HL-60/S4 treated with retinoic acid at 250 ng/mL for 4 days and 3 days (cell line): ENCODE measurements around the gene PNMA6A.
"Not testable (repeated sequence)": the region's sequence is repeated elsewhere in the genome, so short reads cannot be mapped to it uniquely, and the experiment has no call there.

Source experiments
- in situ Hi-C: fragments of 300-500 bp; cut with MboI; formaldehyde crosslinking; loops from 2 replicates; pipeline ENCODE4 v1.7.0; 2022; ENCODE audit warnings: low sequenced_read_pairs

PNMA6A gene

DNA sequence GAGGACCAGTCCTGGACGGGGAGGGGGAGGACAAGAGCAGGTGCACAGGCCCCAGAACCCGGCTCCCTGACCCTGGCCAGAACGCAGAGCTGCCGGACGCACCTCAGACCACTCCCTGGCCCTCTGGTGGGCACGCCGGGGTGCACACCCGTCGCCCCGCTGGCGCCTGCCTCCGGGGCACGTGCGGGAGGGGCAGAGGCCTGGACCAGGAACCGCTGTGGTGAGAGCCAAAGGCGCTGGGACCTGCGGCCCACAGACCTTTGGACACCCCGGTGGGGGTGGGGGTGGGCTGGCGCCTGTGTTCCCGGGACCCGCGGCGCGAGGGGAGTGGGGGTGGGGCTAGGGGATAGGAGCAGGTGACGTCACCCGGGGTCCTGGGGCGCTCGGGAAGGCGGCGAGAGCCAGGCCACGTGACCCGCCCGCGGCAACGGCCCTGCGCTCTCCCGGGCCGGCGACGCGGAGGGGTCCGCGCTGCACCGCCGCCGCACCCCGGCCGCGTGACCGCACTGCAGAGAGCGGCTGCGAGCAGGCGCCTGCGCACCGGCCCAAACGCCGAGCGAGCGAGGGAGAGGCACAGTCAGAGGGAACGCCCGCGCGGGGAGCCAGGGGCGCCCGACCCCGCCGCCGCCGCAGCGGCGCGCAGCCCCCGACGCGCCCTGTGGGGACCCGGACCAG, at the start of gene PNMA6A:
Gene PNMA6A, plus strand, starts transcription at position 546 of the 675 bp plus-strand sequence. CDS start 609 bp downstream, outside the sequence.
- in situ Hi-C loops, result not testable (repeated sequence)

DNA sequence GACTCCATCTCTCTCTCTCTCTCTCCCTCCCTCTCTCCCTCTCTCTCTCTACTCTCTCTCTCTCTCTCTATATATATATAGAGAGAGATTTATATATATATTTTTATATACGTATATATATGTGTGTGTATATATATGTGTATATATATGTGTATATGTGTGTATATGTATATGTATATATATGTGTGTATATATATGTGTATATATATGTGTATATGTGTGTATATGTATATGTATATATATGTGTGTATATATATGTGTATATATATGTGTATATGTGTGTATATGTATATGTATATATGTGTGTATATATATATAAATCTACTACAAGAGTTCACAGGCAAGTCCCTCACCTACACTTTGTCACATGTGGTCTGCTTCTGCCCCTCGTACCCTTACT, 45.8 kb upstream of the PNMA6A start:
- in situ Hi-C loops, result not testable (repeated sequence)

DNA sequence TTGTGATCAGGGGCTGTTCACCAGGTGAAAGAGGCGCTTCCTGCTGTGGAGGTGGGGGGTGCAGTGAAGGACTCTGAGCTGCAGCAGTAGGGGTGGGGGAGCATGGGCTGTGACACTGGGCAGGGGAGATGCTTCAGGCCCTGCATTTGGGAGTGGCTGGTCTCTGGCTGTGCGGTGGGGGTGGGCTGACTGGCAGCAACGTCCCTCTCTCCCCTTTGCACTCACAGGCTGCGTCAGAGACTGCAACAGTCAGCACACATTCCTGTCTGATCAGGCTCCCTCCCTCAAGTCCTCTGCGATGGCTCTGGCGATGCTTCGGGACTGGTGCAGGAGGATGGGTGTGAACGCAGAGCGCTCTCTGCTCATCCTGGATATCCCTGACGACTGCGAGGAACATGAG, 43.8 kb upstream of the PNMA6A start:
- in situ Hi-C loops, result not testable (repeated sequence)

DNA sequence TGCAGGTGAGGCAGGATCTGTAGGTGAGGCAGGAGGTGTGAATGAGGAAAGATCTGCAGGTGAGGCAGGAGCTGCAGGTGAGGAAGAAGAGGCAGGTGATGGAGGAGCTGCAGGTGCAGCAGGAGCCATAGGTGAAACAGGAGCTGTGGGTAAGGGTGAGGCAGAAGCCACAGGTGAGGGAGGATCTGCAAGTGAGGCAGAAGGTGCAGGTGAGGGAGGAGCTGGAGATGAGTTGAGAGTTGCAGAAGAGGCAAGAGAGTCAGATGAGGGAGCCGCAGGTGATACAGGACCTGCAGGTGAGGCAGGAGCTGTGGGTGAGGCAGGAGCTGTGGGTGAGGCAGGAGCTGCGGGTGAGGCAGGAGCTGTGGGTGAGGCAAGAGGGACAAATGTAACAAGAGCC, 43.1 kb upstream of the PNMA6A start:
- in situ Hi-C loops, result no loop called here

DNA sequence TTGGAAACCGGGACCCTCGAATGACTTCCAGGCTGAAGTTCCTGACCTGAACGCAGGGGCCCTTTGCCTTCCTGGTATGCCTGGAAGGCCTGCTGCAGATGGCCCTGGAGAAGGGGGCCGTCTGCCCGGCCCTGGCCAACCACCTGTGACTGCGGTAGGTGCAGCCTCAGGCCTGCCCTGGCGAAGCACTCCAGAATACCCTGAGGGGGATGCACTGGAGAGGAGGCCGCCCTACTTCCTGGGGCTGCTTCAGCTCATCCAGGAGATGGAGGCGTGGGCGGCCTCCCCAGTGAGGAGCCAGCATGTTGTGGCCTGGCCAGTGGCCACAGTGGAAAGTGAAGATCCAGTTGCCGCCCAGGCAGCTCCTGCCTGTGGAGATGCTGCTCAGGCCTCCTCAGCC, 42.4 kb upstream of the PNMA6A start:
- in situ Hi-C loops, result no loop called here

DNA sequence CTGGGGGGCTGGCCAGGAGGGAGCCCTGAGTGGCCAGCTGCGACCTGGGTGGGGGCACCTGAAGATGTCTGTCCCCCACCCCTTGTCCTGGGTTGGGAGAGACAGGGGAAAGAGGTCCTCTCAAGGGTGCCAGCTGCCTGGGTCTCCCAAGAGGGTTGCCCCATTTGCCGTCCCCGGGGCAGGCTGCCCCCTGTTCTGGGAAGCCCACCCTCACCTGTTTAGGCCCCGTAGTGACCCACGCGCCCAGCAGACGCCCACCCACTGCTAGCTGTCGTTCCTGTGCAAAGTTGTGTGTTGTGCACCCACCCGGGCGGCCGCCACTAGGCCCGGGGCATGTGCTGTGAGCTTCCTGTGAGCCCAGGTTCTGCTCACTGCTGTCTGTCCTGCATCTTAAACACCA, 41.5 kb upstream of the PNMA6A start:
- in situ Hi-C loops, result no loop called here

DNA sequence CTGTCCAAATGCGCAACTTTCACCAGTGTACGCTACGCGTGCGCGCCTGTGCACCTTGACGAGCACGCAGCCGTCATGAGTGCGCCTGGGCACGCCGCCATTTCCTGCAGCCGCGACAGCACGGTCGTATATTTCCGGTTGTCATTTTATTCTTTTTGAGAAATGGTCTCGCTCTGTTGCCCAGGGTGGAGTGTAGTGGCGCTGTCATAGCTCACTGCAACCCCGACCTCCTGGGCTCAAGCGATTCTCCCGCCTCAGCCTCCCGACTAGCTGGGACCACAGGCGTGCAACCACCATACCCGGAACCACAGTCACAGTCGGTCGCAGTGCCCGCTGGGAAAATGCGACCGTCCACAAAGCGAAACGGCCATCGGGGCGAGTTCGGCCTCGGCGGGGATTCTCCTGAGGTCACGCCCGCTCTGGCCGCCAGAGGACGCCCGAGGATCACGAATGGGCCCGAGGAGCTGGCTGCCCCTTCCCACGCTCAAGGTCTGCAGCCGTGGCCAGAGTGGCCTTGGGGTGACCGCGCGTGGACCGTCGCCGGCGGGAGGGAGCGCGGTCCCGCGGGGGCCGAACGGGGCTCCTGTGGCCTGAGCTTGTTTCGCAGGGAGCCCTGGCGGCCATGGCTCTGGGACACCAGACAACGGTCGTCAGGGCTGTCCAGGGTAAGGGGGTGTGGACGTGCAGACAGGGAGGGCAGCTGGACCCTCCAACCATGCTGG, 39.7 kb upstream of the PNMA6A start:
- in situ Hi-C loops, result no loop called here

DNA sequence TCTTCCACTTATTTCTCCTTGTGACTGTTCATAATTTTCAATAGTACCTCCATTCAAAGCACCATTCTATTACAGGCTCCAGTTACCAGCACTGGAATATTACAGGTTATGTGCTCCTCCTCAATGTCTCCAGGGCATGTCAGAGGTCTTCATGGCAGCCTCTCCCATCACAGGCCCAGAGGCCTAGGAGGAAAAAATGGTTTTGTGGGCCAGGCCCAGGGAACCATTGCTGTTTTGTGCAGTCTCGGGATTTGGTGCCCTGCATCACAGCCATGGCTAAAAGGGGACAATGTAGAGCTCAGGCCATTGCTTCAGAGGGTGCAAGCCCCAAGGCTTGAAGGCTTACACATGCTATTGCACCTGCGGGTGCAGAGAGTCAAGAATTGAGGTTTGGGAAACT, 23.2 kb upstream of the PNMA6A start:
- in situ Hi-C loops, result no loop called here

DNA sequence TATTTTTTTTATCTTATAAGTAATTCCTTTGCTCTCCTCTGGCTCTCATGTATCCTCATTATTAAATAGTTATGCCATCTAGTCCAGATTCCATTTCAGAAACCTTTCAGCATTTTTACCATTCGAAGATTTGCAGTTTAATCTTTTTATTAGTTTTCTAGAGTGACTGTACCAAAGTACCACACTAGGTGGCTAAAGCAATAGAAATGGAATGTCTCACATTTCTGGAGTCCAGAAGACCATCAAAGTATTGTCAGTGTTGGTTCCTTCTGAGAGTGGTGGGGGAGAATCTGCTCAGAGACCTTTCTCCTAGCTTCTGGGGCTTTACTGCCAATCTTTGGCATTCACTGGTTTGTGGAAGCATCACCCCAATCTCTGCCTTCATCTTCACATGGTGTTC, 19.7 kb upstream of the PNMA6A start:
- in situ Hi-C loops, result no loop called here

DNA sequence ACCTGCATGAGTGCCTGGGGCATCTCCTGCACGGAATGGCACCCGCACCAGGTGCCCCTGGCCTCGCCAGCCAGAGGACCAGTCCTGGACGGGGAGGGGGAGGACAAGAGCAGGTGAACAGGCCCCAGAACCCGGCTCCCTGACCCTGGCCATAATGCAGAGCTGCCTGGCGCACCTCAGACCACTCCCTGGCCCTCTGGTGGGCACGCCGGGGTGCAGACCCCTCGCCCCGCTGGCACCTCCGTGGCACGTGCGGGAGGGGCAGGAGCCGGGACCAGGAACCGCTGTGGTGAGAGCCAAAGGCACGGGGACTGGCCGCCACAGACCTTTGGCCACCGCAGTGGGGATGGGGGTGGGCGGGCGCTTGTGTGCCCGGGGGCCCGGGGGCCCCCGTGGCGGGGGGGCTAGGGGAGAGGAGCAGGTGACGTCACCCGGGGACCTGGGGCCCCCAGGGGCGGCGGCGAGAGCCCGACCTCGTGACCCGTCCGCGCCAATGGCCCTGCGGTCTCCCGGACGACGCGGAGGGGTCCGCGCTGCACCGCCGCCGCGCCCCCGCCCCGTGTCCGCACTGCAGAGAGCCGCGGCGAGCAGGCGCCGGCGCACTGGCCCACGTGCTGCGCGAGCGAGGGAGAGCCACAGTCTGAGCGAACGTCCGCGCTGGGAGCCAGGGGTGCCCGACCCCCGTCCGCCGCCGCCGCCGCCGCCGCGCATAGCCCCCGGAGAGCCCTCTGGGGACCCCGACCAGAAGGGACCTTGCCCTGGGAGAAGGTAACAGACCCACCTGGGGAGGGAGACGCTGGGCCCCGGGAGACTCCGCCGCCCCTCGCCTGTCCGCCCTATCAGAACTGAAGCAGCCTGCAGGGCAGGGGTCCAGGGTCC, 16.1 kb upstream of the PNMA6A start, which contains the start of gene PNMA3:
Gene PNMA3, plus strand, starts transcription at position 600 of the 879 bp plus-strand sequence. CDS start 586 bp downstream, outside the sequence.
- in situ Hi-C loops, result no loop called here

DNA sequence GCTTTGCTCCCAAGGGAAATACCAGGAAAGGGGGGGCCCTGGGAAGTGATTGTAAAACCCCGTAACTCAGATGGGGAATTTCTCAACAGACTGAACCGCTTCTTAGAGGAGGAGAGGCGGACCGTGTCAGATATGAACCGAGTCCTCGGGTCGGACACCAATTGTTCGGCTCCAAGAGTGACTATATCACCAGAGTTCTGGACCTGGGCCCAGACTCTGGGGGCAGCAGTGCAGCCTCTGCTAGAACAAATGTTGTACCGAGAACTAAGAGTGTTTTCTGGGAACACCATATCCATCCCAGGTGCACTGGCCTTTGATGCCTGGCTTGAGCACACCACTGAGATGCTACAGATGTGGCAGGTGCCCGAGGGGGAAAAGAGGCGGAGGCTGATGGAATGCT, 15.0 kb upstream of the PNMA6A start:
- in situ Hi-C loops, result no loop called here

DNA sequence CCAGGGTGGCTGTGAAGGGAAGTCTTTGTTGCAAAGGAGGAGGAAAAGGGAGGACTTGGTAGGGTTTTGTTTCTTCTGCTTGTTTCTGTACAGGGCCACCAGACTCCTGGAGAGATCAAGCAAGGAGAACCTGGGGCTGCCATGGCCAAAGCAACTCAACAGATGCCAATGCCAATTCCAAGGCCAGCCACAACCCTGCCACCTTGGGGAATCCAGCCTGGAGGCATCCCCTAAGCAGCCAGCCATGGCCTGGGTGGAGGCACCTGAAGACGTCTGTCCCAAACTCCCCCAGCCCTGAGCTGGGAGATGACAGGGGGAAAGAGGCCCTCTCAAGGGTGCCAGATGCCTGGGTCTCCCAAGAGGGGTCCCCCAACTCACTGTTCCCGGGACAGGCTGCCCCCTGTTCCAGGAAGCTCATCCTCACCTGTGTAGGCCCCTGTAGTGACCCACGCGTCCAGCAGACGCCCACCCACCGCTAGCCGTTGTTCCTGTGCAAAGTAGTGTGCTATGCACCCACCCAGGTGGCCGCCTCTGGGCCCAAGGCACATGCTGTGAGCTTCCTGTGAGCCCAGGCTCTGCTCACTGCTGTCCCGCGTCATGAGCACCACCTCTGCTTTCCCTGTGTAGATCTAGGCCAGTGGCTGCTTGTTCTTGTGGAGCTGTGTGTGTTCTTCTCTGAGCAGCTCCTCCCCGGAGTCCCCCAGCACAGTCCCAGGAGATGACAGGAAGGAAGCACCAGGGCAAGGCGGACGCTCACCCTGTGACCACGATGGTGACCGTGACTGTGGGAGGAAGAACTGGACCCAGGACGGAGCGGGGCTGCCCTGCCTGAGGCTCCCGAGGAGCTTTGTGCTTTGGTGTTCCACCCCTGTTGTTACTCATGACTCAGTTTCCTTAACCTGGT, 12.8 kb upstream of the PNMA6A start:
- in situ Hi-C loops, result no loop called here

DNA sequence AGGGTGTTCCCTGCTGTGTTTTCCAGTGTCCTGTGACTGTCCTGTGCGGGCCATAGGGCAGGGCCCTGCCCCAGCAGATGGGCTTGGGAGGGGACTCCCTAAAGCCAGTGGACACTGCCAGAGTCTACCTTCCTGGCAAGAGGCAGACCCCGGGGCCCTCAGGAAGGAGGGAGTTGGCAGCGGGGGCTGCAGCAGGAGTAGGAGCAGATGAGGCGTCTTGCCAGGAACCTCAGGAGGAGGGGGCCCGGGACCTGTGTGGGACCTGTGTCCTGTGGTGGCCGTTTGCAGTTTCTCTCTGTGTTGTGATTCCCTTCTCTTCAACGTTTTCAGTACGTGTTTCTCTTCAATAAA, 12.2 kb upstream of the PNMA6A start:
- in situ Hi-C loops, result no loop called here

DNA sequence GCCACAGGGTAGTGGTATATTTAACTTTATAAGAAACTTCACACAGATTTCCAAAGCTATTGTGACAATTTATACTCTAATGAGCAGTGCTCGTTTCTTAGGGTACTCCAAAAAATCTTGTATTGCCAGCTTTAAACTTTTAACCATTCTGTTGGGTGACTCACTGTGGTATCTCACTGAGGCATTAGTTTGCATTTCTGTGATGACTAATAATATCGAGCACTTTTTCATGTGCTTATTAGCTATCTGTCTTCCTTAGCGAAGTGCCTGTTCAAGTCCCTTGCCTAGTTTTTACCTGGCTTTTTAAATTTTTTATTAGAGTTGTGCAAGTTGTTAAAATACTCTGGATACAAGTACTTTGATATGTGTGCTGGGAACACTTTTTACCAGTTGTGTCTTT, 10.5 kb upstream of the PNMA6A start:
- in situ Hi-C loops, result no loop called here

DNA sequence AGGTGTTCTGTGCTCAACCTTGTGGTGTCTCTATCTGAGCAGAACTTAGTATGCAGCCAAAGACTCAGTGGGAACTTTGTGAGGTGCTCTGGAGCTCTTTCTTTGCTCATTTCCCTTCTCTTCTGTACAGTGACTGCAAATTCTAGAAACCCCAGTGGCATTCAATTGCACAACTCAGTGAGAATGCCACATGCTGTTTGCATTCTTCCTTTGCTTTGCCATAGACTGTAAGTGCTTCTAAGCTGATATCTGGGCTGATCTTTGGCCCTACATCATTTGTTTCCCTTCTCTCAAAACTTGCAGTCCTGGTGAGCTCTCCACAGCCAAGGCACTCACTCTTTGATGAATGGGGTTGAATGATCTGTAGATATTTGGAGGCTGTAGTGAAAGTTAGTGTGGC, 8.9 kb upstream of the PNMA6A start:
- in situ Hi-C loops, result no loop called here

DNA sequence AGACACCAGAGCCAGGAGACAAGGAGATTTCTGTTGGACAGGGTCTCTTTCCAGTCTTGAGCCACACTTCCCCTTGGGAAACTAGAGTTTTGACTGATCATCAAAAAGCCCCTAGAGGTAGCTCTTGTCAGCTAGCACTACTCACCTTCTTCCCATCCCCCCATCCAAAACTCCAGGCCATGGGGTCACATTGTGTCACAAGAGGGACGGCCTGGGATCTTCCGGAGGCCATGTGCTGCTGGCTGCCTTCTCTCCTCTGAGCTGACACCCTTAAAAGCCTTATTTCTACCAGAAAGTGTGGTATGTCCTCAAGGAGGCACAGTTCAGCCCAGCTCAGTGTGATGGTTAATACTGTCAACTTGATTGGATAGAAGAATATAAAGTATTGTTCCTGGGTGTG, 8.2 kb upstream of the PNMA6A start:
- in situ Hi-C loops, result no loop called here

DNA sequence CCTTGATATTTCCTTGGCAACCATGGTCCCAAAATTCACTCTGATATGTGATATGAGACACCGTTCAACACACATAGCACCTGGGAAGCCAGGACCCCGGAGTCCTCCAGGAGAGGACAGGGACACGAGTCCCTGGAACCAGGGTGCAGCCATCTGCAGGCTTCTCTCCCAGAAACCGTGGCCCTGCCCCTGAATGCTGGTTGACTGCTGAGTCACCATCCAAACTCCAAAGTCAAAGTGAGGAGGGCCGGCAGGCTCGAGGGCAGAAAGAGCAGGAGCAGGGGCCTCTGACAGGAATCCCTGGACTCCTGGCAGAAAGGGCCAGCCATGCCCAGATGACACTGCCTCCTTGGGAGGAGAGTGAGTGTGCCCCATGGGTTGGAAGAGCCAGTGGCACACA, 6.9 kb upstream of the PNMA6A start:
- in situ Hi-C loops, result no loop called here

DNA sequence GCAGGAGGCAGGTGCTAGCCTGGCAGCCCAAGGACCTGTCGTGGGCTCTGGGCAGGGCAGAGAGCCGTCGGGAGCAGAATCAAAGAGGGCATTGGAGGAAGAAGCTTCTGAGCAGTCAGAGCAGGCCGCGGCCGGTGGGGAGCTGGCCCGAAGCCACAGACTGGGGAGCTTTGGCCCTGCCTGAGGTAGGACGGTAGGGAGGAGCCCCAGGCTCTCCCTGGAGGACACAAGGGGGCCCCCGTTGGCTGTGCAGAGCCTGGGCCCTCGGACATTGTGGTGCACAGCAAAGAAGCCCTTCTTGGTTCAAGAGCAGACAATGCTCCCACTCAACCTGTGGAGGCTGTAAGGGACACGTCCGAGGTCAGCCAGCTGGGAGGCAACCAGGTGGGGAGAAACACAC, 5.9 kb upstream of the PNMA6A start:
- in situ Hi-C loops, result not testable (repeated sequence)

DNA sequence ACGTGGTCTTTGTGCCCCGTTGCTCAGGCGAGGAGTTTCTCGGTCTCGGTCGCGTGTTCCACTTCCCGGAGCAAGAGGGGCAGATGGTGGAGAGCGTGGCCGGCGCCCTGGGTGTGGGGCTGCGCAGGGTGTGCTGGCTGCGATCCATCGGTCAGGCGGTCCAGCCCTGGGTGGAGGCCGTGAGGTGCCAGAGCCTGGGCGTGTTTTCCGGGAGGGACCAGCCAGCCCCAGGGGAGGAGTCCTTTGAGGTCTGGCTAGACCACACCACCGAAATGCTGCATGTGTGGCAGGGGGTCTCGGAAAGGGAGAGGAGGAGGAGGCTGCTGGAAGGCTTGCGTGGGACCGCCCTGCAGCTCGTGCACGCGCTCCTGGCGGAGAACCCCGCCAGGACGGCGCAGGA, 1.1 kb downstream of the PNMA6A start:
- in situ Hi-C loops, result not testable (repeated sequence)

DNA sequence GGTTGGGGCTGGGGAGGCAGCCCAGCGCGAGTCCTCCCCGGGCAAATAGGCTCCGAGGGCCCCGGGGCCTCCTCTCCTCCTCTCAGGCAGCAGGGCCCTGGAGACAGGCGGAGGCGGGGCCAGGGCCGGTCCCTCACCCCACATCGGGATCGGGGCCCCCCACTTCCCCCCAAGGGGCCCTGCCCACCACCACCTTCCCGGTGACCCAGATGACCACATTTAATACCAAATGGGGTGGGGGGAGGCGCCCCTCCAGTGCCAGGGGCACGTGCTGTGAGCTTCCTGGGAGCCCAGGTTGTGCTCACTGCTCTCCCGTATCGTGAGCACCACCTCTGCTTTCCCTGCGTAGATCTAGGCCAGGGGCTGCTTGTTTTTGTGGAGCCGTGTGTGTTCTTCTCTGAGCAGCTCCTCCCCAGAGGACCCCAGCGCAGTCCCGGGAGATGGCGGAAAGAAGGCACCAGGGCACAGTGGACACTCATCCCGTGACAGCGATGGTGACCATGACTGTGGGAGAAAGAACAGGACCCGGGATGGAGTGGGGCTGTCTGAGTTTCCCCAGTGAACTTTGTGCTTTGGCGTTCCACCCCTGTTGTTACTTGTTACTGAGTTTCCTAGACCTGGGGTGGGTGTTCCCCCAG, 2.1 kb downstream of the PNMA6A start:
- in situ Hi-C loops, result no loop called here
